Keratinocyte (primary cell): ENCODE results near the gene CAND2. TPM values are rescaled to one million over a fixed set of nuclear protein-coding genes. Genes with fewer than 3 reads are reported as not detected.

Source experiments
- DNase-seq: peaks from one replicate; pipeline ENCODE4 v3.0.0-alpha.2; 2011; ENCODE audit warnings: low read depth, missing footprints, low spot score
- FAIRE-seq: peaks from 2 replicates; lab custom pipeline; 2011; peaks lifted over from hg19 to GRCh38; lab: Jason Lieb, UNC
- H2AFZ ChIP-seq: 2 replicates; pipeline ENCODE4 v1.6.0; 2012; ENCODE audit warnings: low read length, control low read depth, inconsistent platforms; ENCODE audit not compliant: control insufficient read depth
- H3K27ac ChIP-seq: 2 replicates; pipeline ENCODE4 v1.5.1; 2011; ENCODE audit warnings: low read length; ENCODE audit not compliant: control insufficient read depth, insufficient read depth
- H3K27me3 ChIP-seq: 3 replicates; pipeline ENCODE4 v1.6.0; 2011; ENCODE audit warnings: low read length; ENCODE audit not compliant: control insufficient read depth, insufficient read depth; ENCODE audit errors: extremely low read depth
- H3K36me3 ChIP-seq, 2 experiments: 2 replicates in 1 of 2; 3 replicates in 1 of 2; pipeline ENCODE4 v1.5.1; 2011; ENCODE audit warnings: low read length in 2 of 2, mild to moderate bottlenecking in 1 of 2; ENCODE audit not compliant: control insufficient read depth in 2 of 2, insufficient read depth in 2 of 2; ENCODE audit errors: extremely low read depth in 1 of 2
- H3K4me1 ChIP-seq: 3 replicates; pipeline ENCODE4 v1.5.1; 2011; ENCODE audit warnings: low read length; ENCODE audit not compliant: control insufficient read depth, insufficient read depth; ENCODE audit errors: extremely low read depth
- H3K4me2 ChIP-seq: 3 replicates; pipeline ENCODE4 v1.6.0; 2011; ENCODE audit warnings: low read depth, low read length; ENCODE audit not compliant: control insufficient read depth, insufficient read depth; ENCODE audit errors: extremely low read depth
- H3K4me3 ChIP-seq, 3 experiments: fragments of 200-600 bp in 1 of 3; sonication (generic) in 1 of 3; 2 replicates in 2 of 3; 3 replicates in 1 of 3; pipeline ENCODE4 v1.5.1; 2011 to 2016; ENCODE audit warnings: low read length in 3 of 3, mild to moderate bottlenecking in 3 of 3, control low read depth in 2 of 3, inconsistent platforms in 1 of 3, low read depth in 1 of 3, mixed read lengths in 1 of 3, mixed run types in 1 of 3, moderate library complexity in 1 of 3; ENCODE audit not compliant: control insufficient read depth in 2 of 3, insufficient read depth in 2 of 3; ENCODE audit errors: extremely low read depth in 1 of 3
- H3K79me2 ChIP-seq: 2 replicates; pipeline ENCODE4 v1.6.0; 2012; ENCODE audit warnings: low read length; ENCODE audit not compliant: control insufficient read depth, insufficient read depth
- H3K9ac ChIP-seq: 3 replicates; pipeline ENCODE4 v1.6.0; 2011; ENCODE audit warnings: low read length; ENCODE audit not compliant: control insufficient read depth, insufficient read depth; ENCODE audit errors: extremely low read depth
- H3K9me1 ChIP-seq: 3 replicates; pipeline ENCODE4 v1.6.0; 2011; ENCODE audit warnings: low read length; ENCODE audit not compliant: control insufficient read depth, insufficient read depth; ENCODE audit errors: extremely low read depth
- H3K9me3 ChIP-seq: 2 replicates; pipeline ENCODE4 v1.5.1; 2012; ENCODE audit warnings: low read depth, low read length; ENCODE audit not compliant: control insufficient read depth
- H4K20me1 ChIP-seq: 3 replicates; pipeline ENCODE4 v1.6.0; 2011; ENCODE audit warnings: low read length; ENCODE audit not compliant: control insufficient read depth, insufficient read depth; ENCODE audit errors: extremely low read depth
- CTCF ChIP-seq, 3 experiments: IDR thresholded peaks in 1 of 3; conservative IDR thresholded peaks in 1 of 3; optimal IDR thresholded peaks in 1 of 3; 2 replicates in 2 of 3; 3 replicates in 1 of 3; pipeline versions ENCODE3 to v1.5.1; 2011; ENCODE audit warnings: low read length in 3 of 3, mild to moderate bottlenecking in 3 of 3, moderate library complexity in 2 of 3, control low read depth in 1 of 3, inconsistent platforms in 1 of 3; ENCODE audit not compliant: insufficient read depth in 2 of 3; ENCODE audit errors: extremely low read depth in 1 of 3
- EZH2 ChIP-seq: IDR thresholded peaks from one replicate; pipeline ENCODE4 v1.6.1; 2012; ENCODE audit warnings: inconsistent platforms, mild to moderate bottlenecking, low read length, moderate library complexity
- dilution Hi-C: fragments of 300-500 bp; cut with MboI; formaldehyde crosslinking; loops from one replicate; pipeline ENCODE4 v1.7.0; 2020; ENCODE audit warnings: low sequenced_read_pairs; ENCODE audit not compliant: extremely low pct_ligation_motif_present
- polyA plus RNA-seq, 5 experiments: library from polyadenylated mRNA; depleted of rRNA in 3 of 5; stranded (reverse) in 3 of 5; stranded (forward) in 1 of 5; unstranded in 1 of 5; fragments of >200 nt; gene quantifications; 1 replicate in 1 of 5; 2 replicates in 3 of 5; 3 replicates in 1 of 5; pipeline versions ENCODE4 v1.2.1 to v1.2.3, GENCODE V29; 2011 to 2012; ENCODE audit warnings: missing spikeins in 2 of 5, low read depth in 1 of 5, low replicate concordance in 1 of 5

The CAND2 gene
- polyA plus RNA-seq, 1 donor (not counting 4 experiments of a cell fraction or from before 2014, with no cell fraction given), result 0.05 TPM

- TF ChIP-seq EZH2, result no peak
- TF ChIP-seq CTCF (optimal IDR thresholded peaks at IDR 0.05 in 1 of 3, IDR thresholded peaks at IDR 0.05 in 1 of 3, conservative IDR thresholded peaks at IDR 0.05 in 1 of 3; ENCODE audit: extremely low read depth in 1 of 3, insufficient read depth in 2 of 3, low read length in 3 of 3), result no peak
- Histone ChIP-seq H4K20me1 (peaks cover 10% of the 10 kb centered on the region), H3K4me2 (no peak overlapping the region), H3K9ac (no peak overlapping the region), H3K4me3 (no peak overlapping the region), H3K79me2 (no peaks in the 10 kb centered on the region), H3K9me3 (no peaks in the 10 kb centered on the region), H3K27me3 (no peaks in the 10 kb centered on the region), H3K9me1 (peaks cover 6% of the 10 kb centered on the region), H3K27ac (peak overlapping the region; percentile 10), H2AFZ (no peak overlapping the region), H3K4me1 (peaks cover 10% of the 10 kb centered on the region), H3K36me3 (peaks cover 16 to 21% of the 10 kb centered on the region in 2 experiments)
- dilution Hi-C loops, result no loop called here
- FAIRE-seq (no peak), DNase-seq (no peak)
Measured at GRCh38 chr3:12829404-12829803, 32.9 kb downstream of the CAND2 start.

- no peak overlapping the region for H2AFZ ChIP-seq
- no peak for FAIRE-seq
- H3K9me1 ChIP-seq, result peaks cover 6% of the 10 kb centered on the region
- peaks cover 20 to 27% of the 10 kb centered on the region in 2 experiments for H3K36me3 ChIP-seq
- dilution Hi-C loops, result no loop called here
- H3K27ac ChIP-seq, result no peak overlapping the region
- H3K9ac ChIP-seq, result no peak overlapping the region
- no peak overlapping the region for H3K4me2 ChIP-seq
- H3K4me3 ChIP-seq, result no peak overlapping the region
- peaks cover 10% of the 10 kb centered on the region for H3K4me1 ChIP-seq
- peak in 2 of 3 experiments; percentile 27 to 34 for TF ChIP-seq CTCF (optimal IDR thresholded peaks at IDR 0.05 in 1 of 3, IDR thresholded peaks at IDR 0.05 in 1 of 3, conservative IDR thresholded peaks at IDR 0.05 in 1 of 3; ENCODE audit: extremely low read depth in 1 of 3, insufficient read depth in 2 of 3, low read length in 3 of 3)
- TF ChIP-seq EZH2, result no peak
- peaks cover 12% of the 10 kb centered on the region for H4K20me1 ChIP-seq
- DNase-seq, result no peak
- H3K9me3 ChIP-seq, result no peaks in the 10 kb centered on the region
- H3K79me2 ChIP-seq, result peaks cover under 1% of the 10 kb centered on the region
- H3K27me3 ChIP-seq, result no peaks in the 10 kb centered on the region
Measured at GRCh38 chr3:12829886-12830784, 33.7 kb downstream of the CAND2 start.
